H1 (cell line): Measurements from ENCODE around the gene PIANP. TPM values are rescaled to one million over a fixed set of nuclear protein-coding genes. Genes with fewer than 3 reads are reported as not detected.

Experiments used
- CTCF ChIA-PET: fragments of 300-600 bp; sonication (Branson Sonifier 250); formaldehyde crosslinking; loops from one replicate; lab custom pipeline; 2021; ENCODE audit not compliant: partially characterized antibody; lab: Charles Lee
- POLR2A ChIA-PET: fragments of 300-600 bp; sonication (Branson Sonifier 250); formaldehyde crosslinking; loops from one replicate; lab custom pipeline; 2021; ENCODE audit warnings: inconsistent platforms; ENCODE audit not compliant: partially characterized antibody; lab: Charles Lee
- DNase-seq, 2 experiments: peaks; one replicate each; pipeline versions ENCODE4 v3.0.0 to v3.0.0-alpha.2; 2010 to 2022; ENCODE audit warnings: low spot score in 2 of 2, low read depth in 1 of 2, mixed read lengths in 1 of 2
- FAIRE-seq: peaks from 2 replicates; lab custom pipeline; 2011; peaks lifted over from hg19 to GRCh38; lab: Jason Lieb, UNC
- H2AFZ ChIP-seq: 2 replicates; pipeline ENCODE4 v1.8.1; 2012; ENCODE audit warnings: low read length, inconsistent platforms
- H2AK5ac ChIP-seq: 2 replicates; pipeline ENCODE4 v1.6.1; 2013; ENCODE audit warnings: low read depth, low read length
- H2BK120ac ChIP-seq: replicated peaks from 2 replicates; pipeline ENCODE3; 2013; ENCODE audit warnings: low read depth, low read length, inconsistent platforms
- H2BK12ac ChIP-seq: 2 replicates; pipeline ENCODE4 v1.6.1; 2013; ENCODE audit warnings: low read depth, low read length
- H2BK15ac ChIP-seq: 2 replicates; pipeline ENCODE4 v1.6.1; 2013; ENCODE audit warnings: low read length
- H2BK20ac ChIP-seq: 2 replicates; pipeline ENCODE4 v1.6.1; 2013; ENCODE audit warnings: low read length
- H2BK5ac ChIP-seq: 2 replicates; pipeline ENCODE4 v1.6.1; 2013; ENCODE audit warnings: low read depth, low read length
- H3K14ac ChIP-seq: 2 replicates; pipeline ENCODE4 v1.6.1; 2013; ENCODE audit warnings: inconsistent platforms; ENCODE audit not compliant: insufficient read length
- H3K18ac ChIP-seq: 2 replicates; pipeline ENCODE4 v1.6.1; 2013; ENCODE audit warnings: low read length; ENCODE audit errors: extremely low read depth
- H3K23ac ChIP-seq: 2 replicates; pipeline ENCODE4 v1.6.1; 2013; ENCODE audit warnings: inconsistent platforms; ENCODE audit not compliant: insufficient read length
- H3K23me2 ChIP-seq: 2 replicates; pipeline ENCODE4 v1.6.1; 2013; ENCODE audit warnings: low read depth, low read length
- H3K27ac ChIP-seq: 2 replicates; pipeline ENCODE4 v1.6.1; 2011; ENCODE audit warnings: low read depth, low read length, inconsistent platforms
- H3K27me3 ChIP-seq, 4 experiments: replicated peaks in 1 of 4; 1 replicate in 1 of 4; 2 replicates in 3 of 4; pipeline versions ENCODE4 v1.6.1 to v1.8.1; 2011 to 2013; ENCODE audit warnings: low read length in 3 of 4, mild to moderate bottlenecking in 3 of 4, inconsistent platforms in 2 of 4, mixed read lengths in 2 of 4, moderate library complexity in 1 of 4; ENCODE audit not compliant: control insufficient read depth in 3 of 4, insufficient read depth in 3 of 4; ENCODE audit errors: extremely low read depth in 1 of 4
- H3K36me3 ChIP-seq, 4 experiments: 2 replicates each; pipeline versions ENCODE4 v1.6.1 to v1.8.1; 2011 to 2013; ENCODE audit warnings: mild to moderate bottlenecking in 4 of 4, low read length in 3 of 4, moderate library complexity in 2 of 4, control low read depth in 1 of 4, inconsistent platforms in 1 of 4; ENCODE audit not compliant: insufficient read depth in 4 of 4, control insufficient read depth in 2 of 4
- H3K4ac ChIP-seq: replicated peaks from 2 replicates; pipeline ENCODE3; 2013; ENCODE audit warnings: low read length, low read depth, mixed read lengths, inconsistent platforms; ENCODE audit not compliant: insufficient read length
- H3K4me1 ChIP-seq, 4 experiments: replicated peaks in 1 of 4; 1 replicate in 1 of 4; 2 replicates in 3 of 4; pipeline versions ENCODE4 v1.6.1 to v1.8.1; 2011 to 2013; ENCODE audit warnings: low read length in 3 of 4, inconsistent platforms in 2 of 4, mixed read lengths in 1 of 4; ENCODE audit not compliant: insufficient read depth in 4 of 4, control insufficient read depth in 3 of 4
- H3K4me2 ChIP-seq, 2 experiments: 2 replicates each; pipeline versions ENCODE4 v1.6.1 to v1.8.1; 2011 to 2013; ENCODE audit warnings: low read depth in 2 of 2, low read length in 2 of 2, control low read depth in 1 of 2, inconsistent platforms in 1 of 2, mild to moderate bottlenecking in 1 of 2; ENCODE audit not compliant: insufficient read depth in 1 of 2
- H3K4me3 ChIP-seq, 4 experiments: fragments of 200-600, 300-600 bp in 1 of 4; sonication (generic), shearing (Covaris generic), sonication (Bioruptor Twin) in 1 of 4; 2 replicates each; pipeline versions ENCODE4 v1.5.1 to v1.8.1; 2011 to 2016; ENCODE audit warnings: low read length in 4 of 4, low read depth in 3 of 4, control low read depth in 2 of 4, inconsistent platforms in 2 of 4, mild to moderate bottlenecking in 2 of 4, mixed read lengths in 1 of 4, moderate library complexity in 1 of 4; ENCODE audit not compliant: insufficient read depth in 2 of 4; ENCODE audit errors: extremely low read depth in 1 of 4
- H3K56ac ChIP-seq: replicated peaks from 2 replicates; pipeline ENCODE3; 2013; ENCODE audit warnings: low read depth, mild to moderate bottlenecking, mixed read lengths, low read length, inconsistent platforms; ENCODE audit not compliant: insufficient read length
- H3K79me1 ChIP-seq: 2 replicates; pipeline ENCODE4 v1.6.1; 2013; ENCODE audit warnings: low read depth, low read length, control low read depth
- H3K79me2 ChIP-seq, 2 experiments: 2 replicates each; pipeline versions ENCODE4 v1.6.1 to v1.8.1; 2012 to 2013; ENCODE audit warnings: low read length in 2 of 2, mild to moderate bottlenecking in 2 of 2, inconsistent platforms in 1 of 2; ENCODE audit not compliant: insufficient read depth in 2 of 2, control insufficient read depth in 1 of 2
- H3K9ac ChIP-seq, 4 experiments: replicated peaks in 1 of 4; 1 replicate in 1 of 4; 2 replicates in 3 of 4; pipeline versions ENCODE4 v1.6.1 to v1.8.1; 2011 to 2013; ENCODE audit warnings: low read depth in 3 of 4, low read length in 3 of 4, control low read depth in 2 of 4, mild to moderate bottlenecking in 2 of 4, moderate library complexity in 2 of 4, inconsistent platforms in 1 of 4; ENCODE audit errors: extremely low read depth in 1 of 4
- H3K9me3 ChIP-seq, 2 experiments: 2 replicates each; pipeline versions ENCODE4 v1.6.1 to v1.8.1; 2012 to 2013; ENCODE audit warnings: mild to moderate bottlenecking in 2 of 2, moderate library complexity in 2 of 2, control low read depth in 1 of 2, inconsistent platforms in 1 of 2, low read depth in 1 of 2, low read length in 1 of 2, mixed read lengths in 1 of 2; ENCODE audit not compliant: insufficient read depth in 2 of 2
- H4K20me1 ChIP-seq, 2 experiments: replicated peaks in 1 of 2; 2 replicates each; pipeline versions ENCODE3 to v1.8.1; 2011 to 2013; ENCODE audit warnings: inconsistent platforms in 2 of 2, low read length in 2 of 2, mild to moderate bottlenecking in 1 of 2; ENCODE audit not compliant: insufficient read depth in 2 of 2, control insufficient read depth in 1 of 2
- H4K5ac ChIP-seq: 2 replicates; pipeline ENCODE4 v1.6.1; 2013; ENCODE audit warnings: low read length, low read depth, mixed read lengths, inconsistent platforms; ENCODE audit not compliant: insufficient read length
- H4K8ac ChIP-seq: 2 replicates; pipeline ENCODE4 v1.8.0; 2013; ENCODE audit warnings: mild to moderate bottlenecking, moderate library complexity, low read length, inconsistent platforms; ENCODE audit not compliant: insufficient read depth; ENCODE audit errors: extremely low read depth
- H4K91ac ChIP-seq: replicated peaks from 2 replicates; pipeline ENCODE3; 2013; ENCODE audit warnings: low read length, mixed read lengths, inconsistent platforms; ENCODE audit not compliant: insufficient read length
- ASH2L ChIP-seq: fragments of 200-600, 300-600 bp; sonication (generic); IDR thresholded peaks from one replicate; pipeline ENCODE4 v1.7.1; 2017; ENCODE audit warnings: low read length
- EZH2 ChIP-seq: fragments of 200-600 bp; sonication (generic); IDR thresholded peaks from 2 replicates; pipeline ENCODE4 v1.7.1; 2012; ENCODE audit warnings: low read depth, mild to moderate bottlenecking, moderate library complexity, low read length, inconsistent platforms; ENCODE audit not compliant: severe bottlenecking
- KDM4A ChIP-seq: IDR thresholded peaks from one replicate; pipeline ENCODE4 v1.7.1; 2012; ENCODE audit warnings: low read depth, mild to moderate bottlenecking, moderate library complexity, low read length, inconsistent platforms; ENCODE audit not compliant: severe bottlenecking
- PHF8 ChIP-seq: fragments of 200-600 bp; sonication (generic); conservative IDR thresholded peaks from 2 replicates; pipeline ENCODE4 v1.7.1; 2012; ENCODE audit warnings: low read depth, mild to moderate bottlenecking, inconsistent platforms, low read length, moderate library complexity
- RBBP5 ChIP-seq: IDR thresholded peaks from 2 replicates; pipeline ENCODE4 v1.7.1; 2012; ENCODE audit warnings: low read depth, mild to moderate bottlenecking, inconsistent platforms, low read length, moderate library complexity, borderline replicate concordance
- SIN3A ChIP-seq, 2 experiments: IDR thresholded peaks in 1 of 2; conservative IDR thresholded peaks in 1 of 2; 2 replicates each; pipeline ENCODE4 v1.6.1; 2011 to 2012; ENCODE audit warnings: low read length in 2 of 2, improper control_type of control experiment in 1 of 2, low read depth in 1 of 2, mild to moderate bottlenecking in 1 of 2
- SUZ12 ChIP-seq: fragments of 200-600 bp; sonication (generic); IDR thresholded peaks from 2 replicates; pipeline ENCODE4 v1.6.1; 2012; ENCODE audit warnings: mild to moderate bottlenecking, inconsistent platforms, low read length, moderate library complexity, mixed read lengths
- WGBS, 2 experiments: shearing (Covaris generic) in 1 of 2; methylation state at CpG; one replicate each; pipeline versions ENCODE4 v1.1.6 to v1.1.7; 2013 to 2015; ENCODE audit warnings: low lambda C conversion rate in 2 of 2, mixed read lengths in 2 of 2, inconsistent platforms in 1 of 2, low coverage in 1 of 2, missing lambda C conversion rate in 1 of 2; ENCODE audit not compliant: insufficient replicate concordance in 2 of 2, insufficient coverage in 1 of 2, insufficient read length in 1 of 2; ENCODE audit errors: extremely low coverage in 1 of 2, missing lambda C conversion rate in 1 of 2; 5-methylcytosine and 5-hydroxymethylcytosine counted together
- polyA plus RNA-seq, 7 experiments: library from polyadenylated mRNA; depleted of rRNA in 3 of 7; stranded (reverse) in 5 of 7; unstranded in 2 of 7; fragments of >200 nt in 5 of 7; fragments of 200-250 nt in 2 of 7; gene quantifications; 1 replicate in 5 of 7; 2 replicates in 1 of 7; 4 replicates in 1 of 7; pipeline versions ENCODE4 v1.2.1 to v1.2.3, GENCODE V29; 2011 to 2013; ENCODE audit warnings: missing spikeins in 2 of 7, mixed read lengths in 2 of 7
- total RNA-seq: library from RNA; stranded (reverse); fragmentation: NEBNext Ultra II Directional; extraction: Animal tissue kit (Norgen Biotek cat#: 25700); gene quantifications from 2 replicates; pipeline ENCODE4 v1.2.1, GENCODE V29; 2021
- TF ChIP-seq, protein P1 (sequence below): IDR thresholded peaks from 2 replicates; pipeline ENCODE4 v1.6.1; 2012; ENCODE audit warnings: inconsistent platforms

The PIANP gene
- total and polyA plus RNA-seq, 2 of the 8 experiments (the other 6 are each of a cell fraction or from before 2014, with no cell fraction given), result 6.3 to 9.8 TPM

DNA sequence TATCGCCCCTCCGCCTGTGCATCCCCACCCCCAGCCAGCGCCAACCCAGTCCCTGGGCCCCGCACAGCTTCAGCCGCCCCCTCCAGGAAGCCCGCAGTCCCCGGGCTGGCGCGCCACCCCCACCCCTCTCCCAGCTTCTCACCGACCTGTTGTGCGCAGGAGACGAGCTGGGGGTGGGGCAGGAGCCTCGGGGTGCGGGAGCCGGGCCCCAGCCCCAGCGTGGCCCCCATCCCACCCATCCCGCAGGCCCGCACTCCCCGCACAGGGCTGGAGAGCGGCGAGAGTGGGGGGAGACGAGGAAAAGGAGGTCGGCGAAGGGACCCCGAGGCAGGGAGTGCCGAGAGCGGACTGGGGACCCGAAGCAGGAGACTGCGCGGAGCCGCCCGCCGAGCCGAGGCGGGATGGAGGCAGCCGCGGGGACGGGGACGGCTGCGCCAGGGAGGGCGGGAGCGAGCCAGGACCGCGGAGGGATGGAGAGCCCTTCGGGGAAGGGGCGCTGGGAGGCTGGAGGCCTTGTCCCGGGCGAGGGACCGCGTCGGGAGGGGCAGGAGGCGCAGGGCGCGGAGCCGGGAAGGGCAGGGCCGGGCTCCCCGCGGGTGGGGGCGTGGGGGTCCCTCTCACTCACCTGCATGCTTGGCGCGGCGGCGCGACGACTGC, 498 bp downstream of the PIANP start:
- Histone ChIP-seq H2BK15ac (no peak overlapping the region; the same call in 1 of the 2 replicates), H3K27me3 (peaks cover 0 to 16% (median 14%) of the 10 kb centered on the region in 4 experiments; a peak in 6 of 7 replicates), H2AFZ (0 out of 2 replicates have a peak overlapping the region, but pooled peaks have one; percentile 60), H3K18ac (peak overlapping the region; percentile 93), H3K79me1 (no peaks in the 10 kb centered on the region; the same call in 1 of the 2 replicates), H2AK5ac (no peak overlapping the region), H3K4me1 (peaks cover 0 to 12% (median 9%) of the 10 kb centered on the region in 4 experiments; a peak in 5 of 7 replicates), H3K56ac (peak overlapping the region; percentile 5), H2BK120ac (no peak overlapping the region), H2BK20ac (no peak overlapping the region), H3K27ac (no peak overlapping the region), H3K23me2 (peaks cover 14% of the 10 kb centered on the region), H4K5ac (peak overlapping the region; percentile 55), H3K4me2 (peak overlapping the region; percentile 84 to 99), H3K4me3 (peak overlapping the region; percentile 72 to 90 (median 72)), H4K8ac (0 out of 2 replicates have a peak overlapping the region, but pooled peaks have one; percentile 30), H4K20me1 (no peaks in the 10 kb centered on the region), H3K9ac (peak overlapping the region; percentile 29 to 69 (median 48); a peak in 6 of 7 replicates), H3K9me3 (no peaks in the 10 kb centered on the region), H3K79me2 (no peaks in the 10 kb centered on the region), H3K23ac (no peak overlapping the region), H3K36me3 (0 out of 8 replicates have a peak, but pooled peaks cover 0 to 3% (median 0%) of the 10 kb centered on the region in 4 experiments), H2BK5ac (peak overlapping the region; percentile 60; the same call in 1 of the 2 replicates), H4K91ac (no peak overlapping the region), H3K4ac (no peak overlapping the region), H2BK12ac (0 out of 2 replicates have a peak overlapping the region, but pooled peaks have one; percentile 87), H3K14ac (no peak overlapping the region)
- DNase-seq, result peak in 1 of 2 experiments; percentile 79
- ChIA-PET POLR2A (interaction anchor here (0.6 to 3.1 kb wide), 18 partner anchors 8 to 166 kb away, joined by 3 to 32 read pairs (median 3); partner anchors contain the start of genes CDCA3, GAPDH, USP5 and ZNF384), CTCF (interaction anchor here (0.5 to 4.5 kb wide), 12 partner anchors 11 to 136 kb away, joined by 3 to 39 read pairs (median 4); partner anchors contain the start of gene ZNF384)
- FAIRE-seq, result no peak
- 2% methylated on average over 19 of the region's 65 CpGs; no CpG with 5 or more reads in 1 of the 2 experiments for whole genome bisulfite sequencing, 2 experiments
- TF ChIP-seq KDM4A, result peak; percentile 99
- TF ChIP-seq ASH2L, result peak; percentile 30
- peak; percentile 45; the same call in 1 of the 2 replicates for TF ChIP-seq SUZ12
- TF ChIP-seq SIN3A (conservative IDR thresholded peaks at IDR 0.05 in 1 of 2, IDR thresholded peaks at IDR 0.05 in 1 of 2; ENCODE audit: low read depth in 1 of 2, low read length in 2 of 2), result peak in 1 of 2 experiments; percentile 61; a peak in 1 of 4 replicates
- TF ChIP-seq RBBP5, result peak; percentile 87; the same call in 1 of the 2 replicates
- TF ChIP-seq PHF8, result 0 out of 2 replicates have a peak, but pooled peaks have one; percentile 43
- TF ChIP-seq EZH2, result peak; percentile 0
- TF ChIP-seq, protein P1, sequence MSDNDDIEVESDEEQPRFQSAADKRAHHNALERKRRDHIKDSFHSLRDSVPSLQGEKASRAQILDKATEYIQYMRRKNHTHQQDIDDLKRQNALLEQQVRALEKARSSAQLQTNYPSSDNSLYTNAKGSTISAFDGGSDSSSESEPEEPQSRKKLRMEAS, result peak; percentile 13; the same call in 1 of the 2 replicates
